Hippocampal formation (tissue), 2 donors: ENCODE measurements around the gene BCR.

Experiments used
- DNase-seq, 2 donors: peaks; one replicate each; lab custom pipeline; 2025; lab: John Stamatoyannopoulos, UW

The BCR gene

GRCh38 chr22:23231471-23232093 is 51.3 kb downstream of the BCR start:
- no peak for DNase-seq

GRCh38 chr22:23232094-23232905 is 52.0 kb downstream of the BCR start:
- DNase-seq = no peak

- no peak for DNase-seq
Measured at GRCh38 chr22:23233084-23233531, 52.8 kb downstream of the BCR start.

GRCh38 chr22:23233752-23234408 is 53.6 kb downstream of the BCR start:
- no peak for DNase-seq

- DNase-seq = no peak
Measured at GRCh38 chr22:23234409-23235161, 54.3 kb downstream of the BCR start.

GRCh38 chr22:23235425-23235824 is 55.1 kb downstream of the BCR start:
- no peak for DNase-seq

- DNase-seq = no peak
Measured at GRCh38 chr22:23236026-23236425, 55.7 kb downstream of the BCR start.

GRCh38 chr22:23236440-23237184 is 56.3 kb downstream of the BCR start:
- no peak for DNase-seq

- no peak for DNase-seq
Measured at GRCh38 chr22:23237201-23237798, 57.0 kb downstream of the BCR start.

GRCh38 chr22:23237841-23238240 is 57.5 kb downstream of the BCR start:
- DNase-seq = no peak

GRCh38 chr22:23238707-23239106 is 58.4 kb downstream of the BCR start:
- DNase-seq = no peak

GRCh38 chr22:23239429-23239828 is 59.1 kb downstream of the BCR start:
- no peak for DNase-seq

- no peak for DNase-seq
Measured at GRCh38 chr22:23240639-23241389, 60.5 kb downstream of the BCR start.

GRCh38 chr22:23241562-23242472 is 61.5 kb downstream of the BCR start:
- DNase-seq = no peak

GRCh38 chr22:23242473-23243001 is 62.2 kb downstream of the BCR start:
- DNase-seq = no peak

- no peak for DNase-seq
Measured at GRCh38 chr22:23243006-23243573, 62.8 kb downstream of the BCR start.

GRCh38 chr22:23243859-23244689 is 63.8 kb downstream of the BCR start:
- DNase-seq = no peak

GRCh38 chr22:23244690-23245044 is 64.4 kb downstream of the BCR start:
- no peak for DNase-seq
